A673 (cell line): ENCODE results near the gene SLC39A5. TPM values are rescaled to one million over a fixed set of nuclear protein-coding genes. Genes with fewer than 3 reads are reported as not detected.

Experiments used
- BruUV-seq: library from RNA; stranded (reverse); fragments of 400-500 nt; replicated peaks from 2 replicates; lab custom pipeline; 2021; lab: Mats Ljungman, UMichigan
- CTCF ChIA-PET: fragments of 300-600 bp; sonication (Branson Sonifier 250); formaldehyde crosslinking; loops from one replicate; lab custom pipeline; 2022; ENCODE audit warnings: antibody characterized with exemption; lab: Charles Lee
- POLR2A ChIA-PET: fragments of 300-600 bp; sonication (Branson Sonifier 250); formaldehyde crosslinking; loops from one replicate; lab custom pipeline; 2022; ENCODE audit warnings: antibody characterized with exemption; ENCODE audit not compliant: low non-redundant PET; lab: Charles Lee
- DNase-seq: peaks from one replicate; pipeline ENCODE4 v3.0.0-alpha.2; 2015; ENCODE audit warnings: low spot score
- H3K27ac ChIP-seq: fragments of 200-600 bp; sonication (generic); 2 replicates; pipeline ENCODE4 v1.5.1; 2016; ENCODE audit warnings: mixed run types, low read depth, mild to moderate bottlenecking, mixed read lengths, antibody characterized with exemption, low read length; ENCODE audit not compliant: poor library complexity, severe bottlenecking
- H3K27me3 ChIP-seq: fragments of 200-600 bp; sonication (generic); replicated peaks from 2 replicates; pipeline ENCODE4 v1.6.1; 2017; ENCODE audit warnings: mixed run types, low read depth, mild to moderate bottlenecking, mixed read lengths, antibody characterized with exemption, low read length; ENCODE audit not compliant: insufficient read depth, poor library complexity
- H3K36me3 ChIP-seq: fragments of 200-600 bp; sonication (generic); 2 replicates; pipeline ENCODE4 v1.6.1; 2016; ENCODE audit warnings: mixed run types, mild to moderate bottlenecking, mixed read lengths, antibody characterized with exemption, low read length; ENCODE audit not compliant: insufficient read depth, poor library complexity, severe bottlenecking
- H3K4me1 ChIP-seq: fragments of 200-600 bp; sonication (generic); 2 replicates; pipeline ENCODE4 v1.6.1; 2017; ENCODE audit warnings: mixed run types, mild to moderate bottlenecking, mixed read lengths, antibody characterized with exemption, low read length; ENCODE audit not compliant: insufficient read depth, poor library complexity, severe bottlenecking
- H3K4me3 ChIP-seq: fragments of 200-600 bp; sonication (generic); 2 replicates; pipeline ENCODE4 v1.5.1; 2016; ENCODE audit warnings: low read depth, mixed run types, mild to moderate bottlenecking, mixed read lengths, low read length; ENCODE audit not compliant: poor library complexity, severe bottlenecking
- H3K9me3 ChIP-seq: fragments of 200-600 bp; sonication (generic); 2 replicates; pipeline ENCODE4 v1.6.1; 2016; ENCODE audit warnings: mixed run types, low read depth, mild to moderate bottlenecking, mixed read lengths, antibody characterized with exemption, low read length; ENCODE audit not compliant: poor library complexity, severe bottlenecking
- CTCF ChIP-seq: fragments of 300-800, 200-600 bp; sonication (generic); conservative IDR thresholded peaks from 2 replicates; pipeline ENCODE4 v1.5.1; 2017; ENCODE audit warnings: low read depth, mild to moderate bottlenecking, antibody characterized with exemption, low read length, moderate library complexity, mixed read lengths
- EZH2 ChIP-seq: fragments of 200-600 bp; sonication (generic); IDR thresholded peaks from 2 replicates; pipeline ENCODE4 v1.6.1; 2017; ENCODE audit warnings: borderline replicate concordance, low read depth, mild to moderate bottlenecking, mixed read lengths, antibody characterized with exemption, low read length; ENCODE audit not compliant: poor library complexity, severe bottlenecking
- intact Hi-C: fragments of 100-400 bp; cut with micrococcal nuclease; formaldehyde crosslinking; loops from one replicate; pipeline ENCODE4 v1.10.0; 2022; ENCODE audit not compliant: unreplicated experiment
- total RNA-seq: library from RNA; stranded (reverse); gene quantifications from 2 replicates; pipeline ENCODE4 v1.2.3, GENCODE V29; 2021

The SLC39A5 gene
- total RNA-seq, 1 experiment from 2014 or later: not detected

- intact Hi-C loops: no loop called here
- BruUV-seq: no TSS peak
- Histone ChIP-seq H3K27ac (no peak overlapping the region), H3K36me3 (peaks cover 21% of the 10 kb centered on the region), H3K4me3 (no peak overlapping the region), H3K9me3 (no peaks in the 10 kb centered on the region), H3K4me1 (no peaks in the 10 kb centered on the region), H3K27me3 (no peaks in the 10 kb centered on the region)
- TF ChIP-seq CTCF (no peak), EZH2 (no peak)
- ChIA-PET POLR2A (no interaction called here), CTCF (no interaction called here)
- DNase-seq: no peak
Measured at GRCh38 chr12:56236985-56237384, 7.1 kb downstream of the SLC39A5 start.

GRCh38 chr12:56237552-56237951 is 7.7 kb downstream of the SLC39A5 start:
- DNase-seq: no peak
- ChIA-PET POLR2A (no interaction called here), CTCF (no interaction called here)

GRCh38 chr12:56241424-56242303 is 11.8 kb downstream of the SLC39A5 start:
- TF ChIP-seq CTCF (no peak), EZH2 (no peak)
- H3K4me1 ChIP-seq: no peaks in the 10 kb centered on the region
- no peak for DNase-seq
- ChIA-PET CTCF (no interaction called here), POLR2A (no interaction called here)
- no peak overlapping the region for H3K4me3 ChIP-seq
- BruUV-seq: no TSS peak
- no peak overlapping the region for H3K27ac ChIP-seq
- intact Hi-C loops: no loop called here
- no peaks in the 10 kb centered on the region for H3K9me3 ChIP-seq
- peaks cover 61% of the 10 kb centered on the region for H3K36me3 ChIP-seq
- H3K27me3 ChIP-seq: no peaks in the 10 kb centered on the region

More at GRCh38 chr12:56237552-56237951, 7.7 kb downstream of the SLC39A5 start:
- H3K36me3 ChIP-seq: peaks cover 27% of the 10 kb centered on the region
- BruUV-seq: no TSS peak
- TF ChIP-seq EZH2: no peak
- H3K9me3 ChIP-seq: no peaks in the 10 kb centered on the region
- intact Hi-C loops: no loop called here
- H3K27ac ChIP-seq: no peak overlapping the region
- H3K4me1 ChIP-seq: no peaks in the 10 kb centered on the region
- no peaks in the 10 kb centered on the region for H3K27me3 ChIP-seq
- H3K4me3 ChIP-seq: no peak overlapping the region

- intact Hi-C loops: no loop called here
- DNase-seq: no peak
- Histone ChIP-seq H3K27ac (no peak overlapping the region), H3K4me1 (no peaks in the 10 kb centered on the region), H3K36me3 (peaks cover 73% of the 10 kb centered on the region), H3K9me3 (no peaks in the 10 kb centered on the region), H3K27me3 (no peaks in the 10 kb centered on the region), H3K4me3 (no peak overlapping the region)
- POLR2A ChIA-PET: no interaction called here
- TF ChIP-seq CTCF: no peak
- no peak for TF ChIP-seq EZH2
- no TSS peak for BruUV-seq
- CTCF ChIA-PET: interaction anchor here (0.6 kb wide), 1 partner anchor 10 kb away, joined by 9 read pairs; no protein-coding TSS in a partner anchor
Measured at GRCh38 chr12:56242986-56243385, 13.1 kb downstream of the SLC39A5 start.
